ENCODE results near the gene PSMA8.

DNA sequence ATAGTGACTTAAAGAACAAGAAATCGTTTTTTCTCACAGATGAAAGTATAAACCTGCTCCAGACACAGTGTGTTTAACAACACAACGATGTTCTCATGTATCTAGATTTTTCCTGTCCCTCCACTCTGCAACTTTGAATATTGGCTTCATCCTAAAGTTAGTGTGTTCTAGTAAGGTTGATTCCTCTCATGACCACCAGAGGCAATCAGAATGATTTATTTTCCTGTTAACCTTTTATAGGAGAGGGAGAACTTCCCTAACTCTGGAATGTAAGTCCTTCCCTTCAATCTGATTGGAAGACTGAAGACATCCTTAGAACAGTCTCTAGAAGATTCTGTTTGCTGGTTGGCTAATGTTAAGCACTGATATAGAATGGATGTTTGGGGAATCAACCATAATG, 51.6 kb downstream of the PSMA8 start:
- TF ChIP-seq GATA3 (IDR thresholded peaks at IDR 0.05; ENCODE audit: low read depth, low read length) (no peak), GATA2 (IDR thresholded peaks at IDR 0.05; ENCODE audit: low read depth, low read length) (no peak)

Data from SH-SY5Y (cell line).